LNCaP clone FGC (cell line): ENCODE data around the gene TCF15.

ENCODE experiments used
- DNase-seq: peaks from one replicate; pipeline ENCODE4 v3.0.0-alpha.2; 2011; ENCODE audit warnings: low read depth
- H3K4me3 ChIP-seq: 2 replicates; pipeline ENCODE4 v1.5.1; 2011; ENCODE audit warnings: mild to moderate bottlenecking, low read depth, low read length, control low read depth
- TF ChIP-seq, protein P1 (sequence below): IDR thresholded peaks from 2 replicates; pipeline ENCODE4 v1.5.1; 2012; ENCODE audit warnings: mild to moderate bottlenecking; ENCODE audit not compliant: control insufficient read depth, insufficient read depth; ENCODE audit errors: extremely low read depth

TCF15 gene

DNA sequence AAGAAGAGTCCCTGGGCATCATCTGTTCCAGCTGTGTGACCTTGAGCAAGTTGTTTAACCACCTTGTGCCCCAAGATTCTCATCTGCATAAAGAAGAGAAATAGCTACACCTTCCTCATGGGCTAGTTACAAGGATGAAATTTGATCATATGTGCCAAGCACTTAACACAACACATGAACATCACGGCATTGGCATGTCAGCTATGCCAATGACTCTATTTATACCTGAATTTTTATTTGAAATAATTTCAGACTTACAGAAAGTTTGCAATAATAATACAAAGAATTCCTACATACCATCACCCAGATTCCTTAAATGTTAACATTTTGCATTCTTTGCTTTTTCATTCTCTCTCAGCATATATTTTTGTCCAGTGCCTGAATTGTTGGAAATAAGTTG lies 21.0 kb upstream of the TCF15 start:
- TF ChIP-seq, protein P1, sequence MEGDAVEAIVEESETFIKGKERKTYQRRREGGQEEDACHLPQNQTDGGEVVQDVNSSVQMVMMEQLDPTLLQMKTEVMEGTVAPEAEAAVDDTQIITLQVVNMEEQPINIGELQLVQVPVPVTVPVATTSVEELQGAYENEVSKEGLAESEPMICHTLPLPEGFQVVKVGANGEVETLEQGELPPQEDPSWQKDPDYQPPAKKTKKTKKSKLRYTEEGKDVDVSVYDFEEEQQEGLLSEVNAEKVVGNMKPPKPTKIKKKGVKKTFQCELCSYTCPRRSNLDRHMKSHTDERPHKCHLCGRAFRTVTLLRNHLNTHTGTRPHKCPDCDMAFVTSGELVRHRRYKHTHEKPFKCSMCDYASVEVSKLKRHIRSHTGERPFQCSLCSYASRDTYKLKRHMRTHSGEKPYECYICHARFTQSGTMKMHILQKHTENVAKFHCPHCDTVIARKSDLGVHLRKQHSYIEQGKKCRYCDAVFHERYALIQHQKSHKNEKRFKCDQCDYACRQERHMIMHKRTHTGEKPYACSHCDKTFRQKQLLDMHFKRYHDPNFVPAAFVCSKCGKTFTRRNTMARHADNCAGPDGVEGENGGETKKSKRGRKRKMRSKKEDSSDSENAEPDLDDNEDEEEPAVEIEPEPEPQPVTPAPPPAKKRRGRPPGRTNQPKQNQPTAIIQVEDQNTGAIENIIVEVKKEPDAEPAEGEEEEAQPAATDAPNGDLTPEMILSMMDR = no peak
- no peak for DNase-seq
- H3K4me3 ChIP-seq = no peak overlapping the region

DNA sequence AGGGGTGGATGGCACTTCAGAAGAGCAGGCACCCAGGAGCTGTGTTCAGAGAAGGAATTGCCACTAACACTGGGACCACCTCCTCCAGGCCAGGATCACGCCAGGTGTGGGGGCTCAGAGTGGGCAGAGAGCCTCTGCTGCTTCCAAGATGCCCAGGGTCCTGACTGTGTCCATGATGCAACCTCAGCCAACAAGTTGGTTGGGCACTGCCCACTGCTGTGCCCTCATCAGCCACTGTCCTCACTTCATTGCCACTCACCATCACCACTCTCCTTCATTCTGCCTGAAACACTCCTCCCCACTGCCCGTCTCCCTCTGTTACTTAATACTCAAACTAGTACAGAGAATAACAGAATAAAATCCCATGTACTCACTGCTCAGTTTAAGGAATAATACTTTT lies 16.5 kb upstream of the TCF15 start:
- TF ChIP-seq, protein P1 = no peak
- no peak for DNase-seq
- H3K4me3 ChIP-seq = no peak overlapping the region

DNA sequence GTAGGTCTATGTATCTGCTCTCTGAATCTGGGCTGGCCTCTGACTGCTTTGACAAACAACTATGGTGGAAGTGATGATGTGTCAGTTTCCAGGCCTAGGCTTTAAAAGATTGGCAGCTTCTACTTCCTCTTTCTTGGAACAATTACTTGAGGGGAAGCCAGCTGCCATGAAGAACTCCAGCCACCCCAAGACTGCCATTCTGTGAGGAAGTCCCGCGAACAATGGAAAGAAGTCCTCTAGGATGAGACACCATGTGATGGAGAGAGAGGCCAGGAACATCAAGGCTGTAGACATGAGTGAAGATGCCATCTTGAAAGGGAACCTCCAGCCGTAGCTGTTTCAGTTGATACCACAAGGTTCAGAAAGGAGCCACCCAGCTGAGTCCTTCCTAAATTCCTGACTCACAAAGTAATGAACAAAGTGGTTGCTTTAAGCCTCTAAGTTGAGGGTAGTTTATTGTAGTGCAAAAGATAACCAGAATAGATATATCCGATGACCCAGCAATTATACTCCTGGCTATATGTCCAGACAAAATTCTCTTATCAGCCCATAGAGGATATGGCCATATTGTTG lies 15.3 kb upstream of the TCF15 start:
- no peak overlapping the region for H3K4me3 ChIP-seq
- TF ChIP-seq, protein P1 = no peak
- DNase-seq = no peak

DNA sequence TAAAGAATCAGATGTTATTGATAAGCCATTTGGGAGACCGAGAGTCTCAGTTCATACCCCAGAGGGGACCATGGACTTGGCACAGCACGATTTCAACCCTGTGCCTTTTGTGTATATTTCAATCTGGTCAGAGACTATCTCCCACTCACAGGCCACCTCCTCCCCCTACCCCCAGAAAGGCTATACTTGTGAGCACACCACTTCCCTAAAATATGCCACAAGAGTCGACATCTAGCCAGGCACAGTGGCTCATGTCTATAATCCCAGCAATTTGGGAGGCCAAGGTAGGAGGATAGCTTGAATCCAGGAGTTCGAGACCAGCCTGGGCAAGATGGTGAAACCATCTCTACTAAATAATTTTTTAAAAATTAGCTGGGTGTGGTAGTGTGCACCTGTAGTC lies 13.6 kb upstream of the TCF15 start:
- TF ChIP-seq, protein P1 = no peak
- H3K4me3 ChIP-seq = no peak overlapping the region
- DNase-seq = no peak

DNA sequence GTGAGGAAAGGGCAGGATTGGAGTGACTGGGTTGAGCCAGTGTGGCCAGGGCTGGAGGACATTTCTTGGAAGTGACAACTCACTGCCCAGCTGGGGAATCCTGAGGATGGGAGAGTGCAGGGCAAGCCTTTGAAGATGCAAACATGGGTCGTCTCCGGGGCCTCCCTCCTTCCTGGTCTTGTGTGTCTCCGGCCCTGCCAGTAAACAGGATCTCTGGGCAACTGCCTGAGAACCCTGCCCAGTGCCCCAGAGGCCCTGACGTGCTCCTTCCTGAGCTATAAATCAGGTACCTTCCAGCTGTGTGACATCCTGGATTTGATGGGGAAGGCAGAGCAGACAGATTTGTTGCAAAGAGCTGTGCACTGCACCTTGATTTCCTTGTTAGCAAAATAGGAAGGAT lies 12.9 kb upstream of the TCF15 start:
- no peak overlapping the region for H3K4me3 ChIP-seq
- TF ChIP-seq, protein P1 = no peak
- no peak for DNase-seq

DNA sequence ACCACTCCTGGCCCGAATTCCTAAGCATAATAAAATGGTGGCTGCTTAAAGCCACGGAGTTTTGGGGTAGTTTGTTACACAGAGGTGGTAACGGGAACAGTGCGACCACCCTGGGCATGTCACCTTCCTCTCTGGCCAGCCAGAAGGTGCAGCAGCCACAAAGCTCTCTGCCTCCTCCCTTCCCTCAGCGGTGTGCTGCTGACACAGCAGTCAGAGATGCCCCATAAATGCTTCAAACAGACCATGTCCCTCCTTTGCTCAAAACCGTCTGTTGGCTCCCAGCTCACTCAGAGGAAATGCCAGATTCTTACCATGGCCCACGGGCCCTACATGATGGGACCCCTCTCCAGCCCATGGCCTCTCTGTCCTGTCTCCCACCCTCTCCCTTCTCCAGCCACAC lies 12.1 kb upstream of the TCF15 start:
- no peak for DNase-seq
- TF ChIP-seq, protein P1 = no peak
- H3K4me3 ChIP-seq = no peak overlapping the region

DNA sequence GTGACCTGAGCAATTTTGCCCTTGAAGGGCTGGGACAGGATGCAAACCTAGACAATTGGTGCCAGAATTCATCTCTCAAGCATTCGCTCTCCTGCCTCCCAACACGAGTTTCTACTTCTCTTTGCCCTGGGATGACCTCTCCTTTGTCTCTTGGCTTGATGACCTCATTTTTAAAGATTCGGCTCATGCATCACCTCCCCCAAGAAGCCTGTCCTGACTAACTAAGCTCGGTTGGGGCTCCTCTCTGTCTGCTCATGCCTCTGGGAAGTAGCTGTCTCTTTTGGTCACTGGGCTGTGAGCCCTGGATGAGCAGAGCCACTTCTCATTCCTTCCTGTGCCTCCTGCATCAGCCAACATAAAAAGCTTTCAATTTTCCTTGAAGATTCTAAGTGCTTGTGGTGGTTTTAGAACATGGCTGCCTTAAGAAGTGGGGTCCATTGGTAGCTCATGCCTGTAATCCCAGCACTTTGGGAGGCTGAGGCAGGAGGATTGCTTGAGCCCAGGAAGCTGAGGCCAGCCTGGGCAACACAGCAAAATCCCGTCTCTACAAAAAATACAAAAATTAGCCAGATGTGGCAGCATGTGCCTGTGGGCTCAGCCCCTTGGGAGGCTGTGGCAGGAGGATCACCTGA lies 11.1 kb upstream of the TCF15 start:
- no peak for DNase-seq
- H3K4me3 ChIP-seq = no peak overlapping the region
- TF ChIP-seq, protein P1 = no peak
